Right lobe of liver (tissue), 4 donors: ENCODE data around the gene EPB41L1.

Experiments
- POLR2A ChIP-seq: fragments of 450-650 bp; IDR thresholded peaks from one replicate; pipeline ENCODE4 v1.6.1; 2017; ENCODE audit warnings: antibody characterized with exemption, mild to moderate bottlenecking
- TF ChIP-seq, protein P1 (sequence below), 4 donors: fragments of 200-600 bp in 3 of 4; fragments of 450-650 bp in 1 of 4; IDR thresholded peaks; one replicate each; pipeline versions ENCODE4 v1.5.1 to v1.8.0; 2016 to 2022; ENCODE audit warnings: antibody characterized with exemption in 4 of 4, mild to moderate bottlenecking in 2 of 4
- donor health status: DM: no; HTN: no; CAD: no.
- donor health status: DM: no; HTN: no; CAD: no.
- donor health status: DM: no; HTN: yes; CAD: no.

DNA sequence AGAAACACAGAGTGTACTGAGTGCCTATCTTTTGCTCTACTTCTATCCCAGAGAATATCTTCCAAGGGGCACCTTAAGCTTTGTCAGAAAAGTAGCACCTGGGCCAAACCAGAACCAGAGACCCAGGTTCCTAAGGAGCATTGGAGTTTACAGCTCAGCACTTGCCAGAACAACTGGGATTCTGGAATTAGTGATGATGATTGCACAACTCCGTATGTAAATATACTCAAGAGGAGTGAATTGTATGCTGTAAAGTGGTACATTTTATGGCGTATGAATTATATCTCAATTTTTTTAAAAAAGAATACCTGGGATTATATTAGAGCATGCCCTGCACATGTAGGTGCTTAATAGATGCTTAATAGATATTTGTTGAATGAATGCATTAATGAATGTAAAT is 36.2 kb upstream of the EPB41L1 start:
- TF ChIP-seq, protein P1, sequence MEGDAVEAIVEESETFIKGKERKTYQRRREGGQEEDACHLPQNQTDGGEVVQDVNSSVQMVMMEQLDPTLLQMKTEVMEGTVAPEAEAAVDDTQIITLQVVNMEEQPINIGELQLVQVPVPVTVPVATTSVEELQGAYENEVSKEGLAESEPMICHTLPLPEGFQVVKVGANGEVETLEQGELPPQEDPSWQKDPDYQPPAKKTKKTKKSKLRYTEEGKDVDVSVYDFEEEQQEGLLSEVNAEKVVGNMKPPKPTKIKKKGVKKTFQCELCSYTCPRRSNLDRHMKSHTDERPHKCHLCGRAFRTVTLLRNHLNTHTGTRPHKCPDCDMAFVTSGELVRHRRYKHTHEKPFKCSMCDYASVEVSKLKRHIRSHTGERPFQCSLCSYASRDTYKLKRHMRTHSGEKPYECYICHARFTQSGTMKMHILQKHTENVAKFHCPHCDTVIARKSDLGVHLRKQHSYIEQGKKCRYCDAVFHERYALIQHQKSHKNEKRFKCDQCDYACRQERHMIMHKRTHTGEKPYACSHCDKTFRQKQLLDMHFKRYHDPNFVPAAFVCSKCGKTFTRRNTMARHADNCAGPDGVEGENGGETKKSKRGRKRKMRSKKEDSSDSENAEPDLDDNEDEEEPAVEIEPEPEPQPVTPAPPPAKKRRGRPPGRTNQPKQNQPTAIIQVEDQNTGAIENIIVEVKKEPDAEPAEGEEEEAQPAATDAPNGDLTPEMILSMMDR (IDR thresholded peaks at IDR 0.05) = no peak
- no peak for TF ChIP-seq POLR2A
